GM06990 (cell line): Measurements from ENCODE around the gene FITM2.

Experiments
- DNase-seq: peaks from one replicate; pipeline ENCODE4 v3.0.0-alpha.2; 2011; ENCODE audit not compliant: insufficient read length; ENCODE audit errors: extremely low read depth
- H3K27me3 ChIP-seq: replicated peaks from 2 replicates; pipeline ENCODE4 v1.6.0; 2011; ENCODE audit warnings: low read length; ENCODE audit not compliant: control insufficient read depth, insufficient read depth
- H3K36me3 ChIP-seq: 2 replicates; pipeline ENCODE4 v1.5.1; 2011; ENCODE audit warnings: low read length; ENCODE audit not compliant: control insufficient read depth, insufficient read depth
- H3K4me3 ChIP-seq: replicated peaks from 2 replicates; pipeline ENCODE4 v1.5.1; 2011; ENCODE audit warnings: low read depth, mild to moderate bottlenecking, control low read depth, low read length
- CTCF ChIP-seq: IDR thresholded peaks from 2 replicates; pipeline ENCODE4 v1.5.1; 2011; ENCODE audit warnings: low read length, control low read depth, mild to moderate bottlenecking, inconsistent platforms; ENCODE audit not compliant: insufficient read depth, poor library complexity, severe bottlenecking

FITM2 gene

GRCh38 chr20:44288252-44288651 lies 22.8 kb downstream of the FITM2 start:
- DNase-seq, result no peak
- Histone ChIP-seq H3K4me3 (no peak overlapping the region), H3K36me3 (no peaks in the 10 kb centered on the region), H3K27me3 (no peaks in the 10 kb centered on the region)
- TF ChIP-seq CTCF, result peak; percentile 3

- no peak overlapping the region for H3K4me3 ChIP-seq
- no peak for DNase-seq
- no peaks in the 10 kb centered on the region for H3K27me3 ChIP-seq
- H3K36me3 ChIP-seq, result no peaks in the 10 kb centered on the region
- no peak for TF ChIP-seq CTCF
These were observed 23.5 kb downstream of the FITM2 start for GRCh38 chr20:44287272-44288097.

- no peak for TF ChIP-seq CTCF
- Histone ChIP-seq H3K36me3 (no peaks in the 10 kb centered on the region), H3K27me3 (no peaks in the 10 kb centered on the region), H3K4me3 (no peak overlapping the region)
- no peak for DNase-seq
These were observed 27.0 kb downstream of the FITM2 start for GRCh38 chr20:44284032-44284431.

- Histone ChIP-seq H3K36me3 (no peaks in the 10 kb centered on the region), H3K27me3 (no peaks in the 10 kb centered on the region), H3K4me3 (no peak overlapping the region)
- DNase-seq, result no peak
- no peak for TF ChIP-seq CTCF
These were observed 28.8 kb downstream of the FITM2 start for GRCh38 chr20:44282192-44282591.

- TF ChIP-seq CTCF, result no peak
These were observed 30.6 kb downstream of the FITM2 start for GRCh38 chr20:44280387-44280786.

More at GRCh38 chr20:44280387-44280786, 30.6 kb downstream of the FITM2 start:
- Histone ChIP-seq H3K4me3 (no peak overlapping the region), H3K27me3 (no peaks in the 10 kb centered on the region), H3K36me3 (no peaks in the 10 kb centered on the region)
- DNase-seq, result no peak
